HG02610 (cell line): ENCODE measurements around the gene RBMS3.
"Not testable (repeated sequence)": the region's sequence is repeated elsewhere in the genome, so short reads cannot be mapped to it uniquely, and the experiment has no call there.

Experiments used
- ATAC-seq: cut with Tn5 transposase; IDR thresholded peaks from one replicate; pipeline ENCODE4 v1.9.1; 2021; ENCODE audit warnings: mild to moderate bottlenecking, moderate library complexity; ENCODE audit not compliant: unreplicated experiment

Gene RBMS3

GRCh38 chr3:29649815-29650547 lies 369.1 kb downstream of the RBMS3 start:
- peak; percentile 90 for ATAC-seq

DNA sequence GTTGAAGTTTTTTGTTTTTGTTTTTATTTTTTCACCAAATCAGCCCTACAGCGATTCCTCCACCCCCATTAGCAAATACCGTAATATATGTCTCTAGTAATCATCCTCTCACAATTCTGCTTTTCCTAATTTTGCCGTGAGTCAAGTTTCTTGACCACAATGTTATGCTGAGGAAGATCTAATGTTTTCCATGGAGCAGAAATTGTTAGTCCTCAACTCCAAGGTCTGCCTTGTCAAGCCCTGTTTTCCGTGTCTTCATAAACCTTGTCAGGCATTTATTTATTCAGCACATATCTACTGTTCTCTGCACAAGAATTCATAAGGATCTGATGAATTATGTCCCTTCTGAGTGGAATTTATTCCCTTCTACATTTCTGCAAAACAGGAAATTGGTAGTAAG lies 372.8 kb downstream of the RBMS3 start:
- ATAC-seq = no peak

DNA sequence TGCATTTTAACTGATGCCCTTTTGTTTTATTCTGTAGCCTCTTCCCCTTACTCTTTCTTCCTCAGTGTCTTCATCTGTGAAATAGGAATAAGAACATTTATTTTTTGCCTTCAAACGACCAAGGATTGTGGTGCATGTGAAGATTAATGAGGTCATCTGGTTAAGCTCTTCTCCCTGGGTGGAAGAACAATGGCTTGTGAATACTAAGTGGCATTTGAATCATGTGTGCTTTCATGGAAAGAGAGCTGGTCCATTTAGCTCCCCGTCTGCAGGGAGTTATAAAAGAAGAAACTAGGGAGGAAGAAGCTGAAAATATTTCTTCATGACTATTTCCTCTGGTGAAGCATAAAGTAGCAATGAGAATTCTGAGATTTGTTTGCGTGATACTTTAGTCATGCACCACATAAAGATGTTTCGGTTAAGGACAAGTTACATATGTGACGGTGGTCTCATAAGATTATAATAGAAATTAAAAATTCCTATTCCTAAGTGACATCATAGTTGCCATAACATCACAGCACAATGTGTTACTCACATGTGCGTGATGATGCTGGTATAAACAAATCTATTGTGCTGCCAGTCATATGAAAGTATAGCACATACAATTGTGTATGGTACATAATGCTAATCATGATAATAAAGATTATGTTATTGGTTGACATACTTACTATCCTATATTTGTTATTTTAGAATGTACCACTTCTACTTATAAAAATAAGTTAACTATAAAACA lies 374.3 kb downstream of the RBMS3 start:
- no peak for ATAC-seq

- no peak for ATAC-seq
Measured at GRCh38 chr3:29665688-29666087, 384.8 kb downstream of the RBMS3 start.

- no peak for ATAC-seq
Measured at GRCh38 chr3:29668233-29668632, 387.4 kb downstream of the RBMS3 start.

GRCh38 chr3:29668728-29669127 lies 387.9 kb downstream of the RBMS3 start:
- ATAC-seq = no peak

GRCh38 chr3:29670476-29670875 lies 389.6 kb downstream of the RBMS3 start:
- ATAC-seq = not testable (repeated sequence)

DNA sequence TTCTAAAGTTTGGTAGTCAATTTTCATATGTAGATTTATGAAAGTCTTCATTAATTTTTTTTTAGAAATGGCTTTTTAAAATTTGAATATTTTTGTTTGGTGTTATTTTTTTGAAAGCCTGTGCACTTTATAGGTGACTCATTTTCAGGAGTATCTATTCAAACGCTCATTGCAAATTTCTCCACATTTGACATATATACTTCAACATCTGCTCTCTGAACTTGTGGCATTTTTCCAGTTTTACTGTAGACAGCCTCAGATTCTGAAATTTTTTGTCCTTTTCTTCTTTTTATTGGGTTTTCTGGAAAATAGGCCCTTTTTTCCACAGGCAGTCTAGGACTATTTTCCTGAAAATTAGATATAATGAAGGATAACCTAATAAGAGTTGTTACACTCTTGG lies 396.6 kb downstream of the RBMS3 start:
- ATAC-seq = no peak

DNA sequence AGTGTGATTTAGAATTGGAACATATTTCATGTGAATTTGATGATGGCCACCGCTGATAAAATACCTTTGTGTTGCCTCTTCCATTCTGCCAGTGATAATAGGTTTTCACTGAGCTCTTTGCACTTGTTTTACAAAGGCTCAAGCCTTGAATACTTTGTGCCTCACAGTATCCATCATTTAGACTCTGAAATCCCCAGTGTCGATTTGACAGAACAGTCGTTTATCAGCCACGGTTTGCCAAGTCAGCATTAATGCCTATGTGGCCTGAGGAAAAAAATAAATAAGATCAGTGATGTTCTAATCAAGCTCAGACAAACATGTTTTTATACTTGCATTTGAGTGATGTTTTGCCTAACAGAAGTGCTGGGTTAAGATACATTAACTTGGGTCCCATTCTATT lies 399.1 kb downstream of the RBMS3 start:
- ATAC-seq = no peak

DNA sequence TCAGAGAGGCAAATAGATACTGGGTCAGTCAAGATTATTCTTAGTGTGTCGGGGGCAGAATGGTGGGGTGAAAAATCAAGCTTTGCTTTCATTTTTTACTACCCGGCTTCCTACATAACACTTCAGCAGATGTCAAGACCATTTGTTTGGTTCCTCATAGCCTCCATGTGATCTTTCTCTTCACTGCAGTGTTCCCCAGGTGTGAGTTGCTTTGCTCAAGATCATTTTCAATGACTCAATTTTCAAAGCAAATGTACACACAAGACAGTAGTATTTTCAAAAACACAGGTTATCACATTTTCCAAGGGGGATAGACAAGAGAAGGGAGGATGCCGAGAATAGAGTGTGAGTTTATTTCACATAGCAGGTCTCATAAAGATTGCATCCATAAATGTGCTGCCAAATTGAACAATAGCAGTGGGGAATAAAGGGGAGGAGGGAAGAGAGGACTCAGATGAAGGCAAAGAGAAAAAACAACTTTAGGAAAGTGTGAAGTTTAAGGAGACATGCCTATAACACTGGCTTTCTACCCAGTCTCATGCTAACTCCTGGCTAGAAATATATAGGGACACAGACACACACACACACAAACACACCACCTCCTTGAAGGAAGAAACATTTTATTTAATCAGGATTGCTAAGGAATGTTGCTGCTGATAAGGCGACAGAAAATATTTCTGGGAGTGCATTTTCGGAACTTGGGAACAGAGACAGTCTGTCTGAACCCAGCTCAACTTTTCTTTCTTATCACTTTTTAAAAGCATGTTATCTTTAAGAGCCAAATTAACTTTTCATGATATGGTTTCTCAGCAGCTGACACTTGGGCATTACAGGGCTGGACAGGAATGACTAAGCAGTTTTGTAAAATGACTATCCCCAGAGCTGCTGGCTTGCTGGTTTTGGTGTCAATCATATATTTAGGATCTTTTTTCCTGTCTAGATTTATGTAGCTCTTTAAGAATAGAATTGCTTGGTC lies 402.4 kb downstream of the RBMS3 start:
- peak; percentile 68 for ATAC-seq

DNA sequence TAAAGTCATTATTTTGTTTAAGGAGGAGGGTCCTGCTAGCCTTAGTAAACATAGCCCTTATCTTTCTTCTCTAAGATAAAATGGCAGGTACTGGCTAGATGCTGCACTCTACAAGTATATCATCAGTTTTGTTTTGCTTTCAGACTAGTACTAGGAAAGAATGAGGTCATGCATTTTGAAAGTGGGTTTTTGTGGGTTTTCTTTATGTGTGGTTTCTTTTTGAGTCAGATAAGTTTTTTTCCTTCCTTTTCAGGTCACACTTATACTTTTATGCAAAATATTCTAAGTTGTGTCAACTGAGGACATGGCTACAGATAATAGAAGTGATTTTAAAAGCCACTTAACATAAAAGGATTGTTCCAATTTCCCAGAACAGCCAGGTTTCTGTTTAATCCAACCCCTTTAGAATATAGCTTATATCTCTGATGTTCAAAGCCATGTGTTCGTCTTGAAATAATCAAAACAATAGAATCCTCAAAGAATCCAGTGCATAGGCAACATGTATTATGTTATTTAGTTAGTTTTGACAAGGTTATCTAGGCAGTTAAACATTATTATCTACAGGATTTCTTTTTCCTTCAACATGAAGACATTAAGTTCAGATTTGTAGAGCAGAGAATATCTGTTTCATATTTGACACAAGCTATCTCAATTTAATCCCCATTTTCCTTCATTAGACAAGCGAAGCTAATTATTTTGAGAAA lies 406.2 kb downstream of the RBMS3 start:
- ATAC-seq = peak; percentile 95

DNA sequence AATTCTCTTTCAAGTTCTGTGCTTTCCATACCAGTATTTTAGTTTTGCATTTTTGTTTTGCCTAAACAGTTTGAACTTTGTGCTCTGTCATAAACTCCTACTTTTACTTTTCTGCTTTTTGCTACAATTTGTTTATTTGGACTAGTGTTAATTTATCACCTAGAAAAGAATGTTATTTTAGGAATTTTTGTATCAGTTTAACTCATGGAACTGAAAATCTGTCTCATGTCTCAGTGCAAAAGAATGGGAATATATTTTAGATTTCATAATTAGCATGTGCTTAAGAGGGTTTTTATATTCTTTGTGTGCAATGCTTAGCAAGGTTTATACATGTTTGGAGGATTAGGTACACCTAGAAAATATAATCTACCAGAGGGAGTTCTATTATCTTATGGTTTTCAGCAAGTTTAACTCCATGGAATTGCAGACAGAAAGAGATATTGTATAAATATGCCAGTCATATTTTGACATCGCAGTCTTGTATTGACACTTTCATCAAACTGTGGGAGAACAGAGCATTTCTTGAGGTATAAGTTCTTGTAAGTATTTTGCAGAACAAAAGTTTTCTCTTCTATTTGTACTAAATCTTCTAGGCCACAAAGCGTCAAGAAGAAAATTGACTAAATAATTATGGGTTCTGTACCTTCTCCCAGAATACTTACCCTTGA lies 409.9 kb downstream of the RBMS3 start:
- ATAC-seq = no peak

DNA sequence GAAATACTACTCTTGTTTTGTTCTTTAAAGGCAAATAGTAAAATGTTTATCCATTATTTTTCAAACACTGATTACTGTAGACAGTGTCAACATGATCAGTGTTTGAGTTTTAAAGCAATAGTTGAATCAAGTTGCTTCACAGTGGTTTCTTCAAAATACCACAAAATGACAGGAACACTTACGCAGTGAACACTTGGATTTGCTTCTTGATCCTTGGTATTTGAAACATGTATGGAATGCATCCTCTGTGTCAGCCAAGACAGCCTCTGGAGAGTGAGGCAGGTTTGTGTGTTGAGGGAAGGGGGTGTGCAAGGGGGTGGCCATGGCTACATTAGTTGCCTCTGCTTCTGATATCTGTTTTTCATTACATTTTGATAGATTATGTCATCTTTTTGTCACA lies 413.0 kb downstream of the RBMS3 start:
- no peak for ATAC-seq

GRCh38 chr3:29694331-29694730 lies 413.5 kb downstream of the RBMS3 start:
- no peak for ATAC-seq

GRCh38 chr3:29694783-29695182 lies 413.9 kb downstream of the RBMS3 start:
- ATAC-seq = no peak

DNA sequence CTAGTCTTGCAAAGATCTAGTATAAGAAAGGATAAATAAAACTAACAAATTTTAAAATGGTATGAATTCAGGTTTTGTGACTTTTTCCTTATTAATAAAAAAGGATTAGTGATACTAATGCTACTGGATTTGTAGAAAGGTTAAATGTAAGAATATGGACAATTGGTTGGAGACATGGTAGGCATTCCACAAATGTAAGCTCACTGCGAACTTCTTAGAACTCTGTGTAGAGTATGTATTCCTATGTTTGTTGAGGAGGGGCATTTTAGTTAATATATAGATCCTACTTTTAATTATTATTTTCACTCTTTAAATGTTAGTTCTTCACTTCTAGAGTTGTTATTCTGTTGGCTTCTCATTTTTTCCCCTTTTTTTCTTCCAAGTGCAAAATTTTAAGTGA lies 414.3 kb downstream of the RBMS3 start:
- no peak for ATAC-seq

GRCh38 chr3:29695643-29696198 lies 414.9 kb downstream of the RBMS3 start:
- ATAC-seq = no peak

DNA sequence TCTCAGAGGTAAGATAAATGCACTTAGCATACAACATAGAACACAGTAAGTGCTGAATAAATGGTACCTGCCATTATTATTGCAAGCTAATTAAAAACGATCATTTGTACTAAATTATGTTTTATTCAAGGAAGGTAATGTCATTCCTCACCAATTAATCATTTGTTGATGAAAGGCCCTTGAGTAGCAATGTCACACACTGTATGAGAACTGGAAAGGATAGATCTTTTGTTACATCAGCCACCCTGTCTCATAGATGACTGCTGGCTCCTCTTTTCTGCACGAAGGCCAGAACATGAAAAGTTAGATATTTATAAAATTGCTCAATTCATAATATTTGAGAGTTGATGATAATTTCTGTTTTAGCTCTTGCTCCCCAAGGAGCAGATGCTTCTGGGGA lies 415.4 kb downstream of the RBMS3 start:
- no peak for ATAC-seq

DNA sequence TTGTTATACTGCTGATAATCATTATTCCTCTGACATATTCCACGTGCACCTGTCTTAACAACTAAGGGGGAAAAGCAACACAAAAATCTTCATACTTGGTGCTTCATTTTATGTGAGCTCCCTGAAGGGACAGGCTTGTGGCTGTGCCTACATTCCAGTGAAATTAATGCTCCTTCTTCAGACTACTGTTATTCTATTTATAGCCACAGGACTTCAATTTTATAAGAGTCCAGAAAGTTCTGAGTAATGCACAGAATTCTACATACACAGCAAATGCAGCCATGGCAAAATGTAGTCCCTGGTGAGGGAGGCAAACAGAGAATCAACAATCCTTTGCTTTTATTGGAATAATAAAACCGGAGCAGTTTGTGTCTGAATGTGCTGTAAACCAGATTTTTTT lies 417.1 kb downstream of the RBMS3 start:
- no peak for ATAC-seq

DNA sequence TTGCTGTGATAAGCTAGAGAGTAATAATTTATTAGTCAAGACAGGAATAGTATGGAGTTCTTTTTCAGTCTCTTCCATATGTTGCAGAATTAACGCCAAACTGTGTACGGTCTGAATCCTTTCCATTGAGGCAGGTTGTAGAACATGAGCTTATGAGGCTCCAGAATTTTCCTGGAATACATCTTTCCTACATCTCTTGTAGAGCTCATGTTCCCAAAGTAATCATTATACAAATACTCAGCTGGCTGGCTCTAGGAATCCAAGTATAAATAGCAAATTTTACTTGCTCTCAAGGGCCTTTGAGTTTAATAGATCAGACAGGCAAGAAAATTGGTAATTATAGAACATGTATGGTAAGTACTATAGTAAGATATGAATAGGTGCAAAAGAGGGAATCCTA lies 419.4 kb downstream of the RBMS3 start:
- no peak for ATAC-seq
